ENCODE data around the gene NCDN. TPM values are rescaled to one million over a fixed set of nuclear protein-coding genes. Genes with fewer than 3 reads are reported as not detected.
A peak's percentile ranks its signal among the peaks of the same experiment; 100 is the strongest.

NCDN gene
- total RNA-seq, 1 donor from 2014 or later, result 38.3 TPM

- no peaks in the 10 kb centered on the region for H3K27me3 Mint-ChIP-seq (ENCODE audit: unreplicated experiment)
Observed at GRCh38 chr1:35554266-35555211, 3.1 kb upstream of the NCDN start.

DNA sequence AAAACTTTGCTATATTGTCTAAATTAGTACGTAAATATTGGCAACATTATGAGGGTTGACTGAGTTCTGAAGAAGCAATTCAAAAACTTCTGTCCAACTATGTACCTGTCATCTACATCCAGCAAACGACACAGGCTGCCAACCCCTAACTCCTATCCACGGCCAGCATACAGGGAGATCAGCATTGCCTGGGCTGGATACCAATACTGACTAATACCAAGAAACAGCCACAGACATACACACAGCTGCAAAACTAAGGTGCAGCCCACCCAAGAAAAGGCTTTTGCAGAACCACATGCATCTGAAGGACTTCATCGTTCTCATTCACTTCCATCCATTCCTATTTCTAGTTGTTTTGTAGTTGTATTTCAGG lies 2.4 kb upstream of the NCDN start:
- no peak overlapping the region for H3K27ac Mint-ChIP-seq (ENCODE audit: unreplicated experiment)
- peaks cover 19% of the 10 kb centered on the region for H3K36me3 Mint-ChIP-seq (ENCODE audit: unreplicated experiment)
- TF ChIP-seq, protein P1, sequence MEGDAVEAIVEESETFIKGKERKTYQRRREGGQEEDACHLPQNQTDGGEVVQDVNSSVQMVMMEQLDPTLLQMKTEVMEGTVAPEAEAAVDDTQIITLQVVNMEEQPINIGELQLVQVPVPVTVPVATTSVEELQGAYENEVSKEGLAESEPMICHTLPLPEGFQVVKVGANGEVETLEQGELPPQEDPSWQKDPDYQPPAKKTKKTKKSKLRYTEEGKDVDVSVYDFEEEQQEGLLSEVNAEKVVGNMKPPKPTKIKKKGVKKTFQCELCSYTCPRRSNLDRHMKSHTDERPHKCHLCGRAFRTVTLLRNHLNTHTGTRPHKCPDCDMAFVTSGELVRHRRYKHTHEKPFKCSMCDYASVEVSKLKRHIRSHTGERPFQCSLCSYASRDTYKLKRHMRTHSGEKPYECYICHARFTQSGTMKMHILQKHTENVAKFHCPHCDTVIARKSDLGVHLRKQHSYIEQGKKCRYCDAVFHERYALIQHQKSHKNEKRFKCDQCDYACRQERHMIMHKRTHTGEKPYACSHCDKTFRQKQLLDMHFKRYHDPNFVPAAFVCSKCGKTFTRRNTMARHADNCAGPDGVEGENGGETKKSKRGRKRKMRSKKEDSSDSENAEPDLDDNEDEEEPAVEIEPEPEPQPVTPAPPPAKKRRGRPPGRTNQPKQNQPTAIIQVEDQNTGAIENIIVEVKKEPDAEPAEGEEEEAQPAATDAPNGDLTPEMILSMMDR (IDR thresholded peaks at IDR 0.05), result no peak
- H3K9me3 Mint-ChIP-seq (ENCODE audit: unreplicated experiment), result no peaks in the 10 kb centered on the region
- peaks cover 36% of the 10 kb centered on the region for H3K4me1 Mint-ChIP-seq (ENCODE audit: unreplicated experiment)
- DNase-seq (ENCODE audit: extremely low spot score, unreplicated experiment), result no peak
- peak overlapping the region; percentile 8 for H3K4me3 Mint-ChIP-seq (ENCODE audit: unreplicated experiment)
- no peaks in the 10 kb centered on the region for H3K27me3 Mint-ChIP-seq (ENCODE audit: unreplicated experiment)

More at GRCh38 chr1:35554266-35555211, 3.1 kb upstream of the NCDN start:
- TF ChIP-seq, protein P1 (IDR thresholded peaks at IDR 0.05), result no peak
- no peak overlapping the region for H3K27ac Mint-ChIP-seq (ENCODE audit: unreplicated experiment)
- no peak overlapping the region for H3K4me3 Mint-ChIP-seq (ENCODE audit: unreplicated experiment)
- H3K36me3 Mint-ChIP-seq (ENCODE audit: unreplicated experiment), result peaks cover 24% of the 10 kb centered on the region
- DNase-seq (ENCODE audit: extremely low spot score, unreplicated experiment), result no peak
- H3K4me1 Mint-ChIP-seq (ENCODE audit: unreplicated experiment), result peaks cover 33% of the 10 kb centered on the region
- no peaks in the 10 kb centered on the region for H3K9me3 Mint-ChIP-seq (ENCODE audit: unreplicated experiment)

GRCh38 chr1:35555601-35556477 lies 1.8 kb upstream of the NCDN start:
- DNase-seq (ENCODE audit: extremely low spot score, unreplicated experiment), result no peak
- H3K4me3 Mint-ChIP-seq (ENCODE audit: unreplicated experiment), result peak overlapping the region; percentile 98
- H3K9me3 Mint-ChIP-seq (ENCODE audit: unreplicated experiment), result no peaks in the 10 kb centered on the region
- peaks cover 37% of the 10 kb centered on the region for H3K4me1 Mint-ChIP-seq (ENCODE audit: unreplicated experiment)
- peak overlapping the region; percentile 57 for H3K27ac Mint-ChIP-seq (ENCODE audit: unreplicated experiment)
- H3K36me3 Mint-ChIP-seq (ENCODE audit: unreplicated experiment), result peaks cover 19% of the 10 kb centered on the region
- TF ChIP-seq, protein P1 (IDR thresholded peaks at IDR 0.05), result no peak
- no peaks in the 10 kb centered on the region for H3K27me3 Mint-ChIP-seq (ENCODE audit: unreplicated experiment)

GRCh38 chr1:35556484-35557117 lies 998 bp upstream of the NCDN start:
- H3K4me1 Mint-ChIP-seq (ENCODE audit: unreplicated experiment), result peaks cover 42% of the 10 kb centered on the region
- H3K36me3 Mint-ChIP-seq (ENCODE audit: unreplicated experiment), result peaks cover 21% of the 10 kb centered on the region
- H3K27ac Mint-ChIP-seq (ENCODE audit: unreplicated experiment), result peak overlapping the region; percentile 57
- no peaks in the 10 kb centered on the region for H3K9me3 Mint-ChIP-seq (ENCODE audit: unreplicated experiment)
- TF ChIP-seq, protein P1 (IDR thresholded peaks at IDR 0.05), result peak; percentile 5
- DNase-seq (ENCODE audit: extremely low spot score, unreplicated experiment), result no peak
- H3K4me3 Mint-ChIP-seq (ENCODE audit: unreplicated experiment), result peak overlapping the region; percentile 98
- no peaks in the 10 kb centered on the region for H3K27me3 Mint-ChIP-seq (ENCODE audit: unreplicated experiment)

Measured in osteocyte (in vitro differentiated cells).